Trophoblast cell (in vitro differentiated cells and primary cell): ENCODE data around the gene CHRND.

ENCODE experiments used
- DNase-seq, 2 donors: peaks; one replicate each; pipeline ENCODE4 v3.0.0-alpha.2; 2016
- H2AFZ ChIP-seq: 2 replicates; pipeline ENCODE4 v1.6.1; 2013; ENCODE audit warnings: low read length, moderate library complexity, mild to moderate bottlenecking; ENCODE audit not compliant: insufficient read depth, poor library complexity
- H2AK5ac ChIP-seq: 2 replicates; pipeline ENCODE4 v1.6.1; 2013; ENCODE audit warnings: mild to moderate bottlenecking, low read length
- H2BK120ac ChIP-seq: 2 replicates; pipeline ENCODE4 v1.6.1; 2013; ENCODE audit warnings: low read length, mild to moderate bottlenecking, moderate library complexity; ENCODE audit not compliant: insufficient read depth, poor library complexity
- H2BK12ac ChIP-seq: 2 replicates; pipeline ENCODE4 v1.6.1; 2013; ENCODE audit warnings: mild to moderate bottlenecking, low read length, moderate library complexity
- H2BK5ac ChIP-seq: 2 replicates; pipeline ENCODE4 v1.6.1; 2013; ENCODE audit warnings: low read length, low read depth, moderate library complexity, mild to moderate bottlenecking; ENCODE audit not compliant: poor library complexity
- H3K14ac ChIP-seq: 2 replicates; pipeline ENCODE4 v1.6.1; 2013; ENCODE audit warnings: mild to moderate bottlenecking, low read length
- H3K18ac ChIP-seq: 2 replicates; pipeline ENCODE4 v1.6.1; 2013; ENCODE audit warnings: mild to moderate bottlenecking, low read length
- H3K23ac ChIP-seq: 2 replicates; pipeline ENCODE4 v1.6.1; 2013; ENCODE audit warnings: low read length
- H3K27ac ChIP-seq: 2 replicates; pipeline ENCODE4 v1.5.1; 2013; ENCODE audit warnings: low read depth, mild to moderate bottlenecking, inconsistent platforms, low read length, moderate library complexity
- H3K27me3 ChIP-seq: 2 replicates; pipeline ENCODE4 v1.6.1; 2013; ENCODE audit warnings: inconsistent platforms, mild to moderate bottlenecking, low read length, moderate library complexity; ENCODE audit not compliant: insufficient read depth
- H3K36me3 ChIP-seq, 2 experiments: 1 replicate in 1 of 2; 2 replicates in 1 of 2; pipeline ENCODE4 v1.6.1; 2013; ENCODE audit warnings: low read length in 2 of 2, mild to moderate bottlenecking in 2 of 2, moderate library complexity in 1 of 2; ENCODE audit not compliant: insufficient read depth in 2 of 2, control insufficient read depth in 1 of 2
- H3K4ac ChIP-seq: 2 replicates; pipeline ENCODE4 v1.6.1; 2013; ENCODE audit warnings: low read depth, mild to moderate bottlenecking, low read length, moderate library complexity
- H3K4me1 ChIP-seq, 2 experiments: 1 replicate in 1 of 2; 2 replicates in 1 of 2; pipeline ENCODE4 v1.6.1; 2013; ENCODE audit warnings: low read length in 2 of 2, mild to moderate bottlenecking in 2 of 2, moderate library complexity in 1 of 2; ENCODE audit not compliant: insufficient read depth in 2 of 2, control insufficient read depth in 1 of 2
- H3K4me2 ChIP-seq: 2 replicates; pipeline ENCODE4 v1.6.1; 2013; ENCODE audit warnings: inconsistent platforms, mild to moderate bottlenecking, low read length, moderate library complexity
- H3K4me3 ChIP-seq: 2 replicates; pipeline ENCODE4 v1.5.1; 2013; ENCODE audit warnings: mild to moderate bottlenecking, low read depth, low read length, inconsistent platforms
- H3K79me1 ChIP-seq: one replicate; pipeline ENCODE4 v1.6.1; 2013; ENCODE audit warnings: low read length
- H3K79me2 ChIP-seq: 2 replicates; pipeline ENCODE4 v1.6.1; 2013; ENCODE audit warnings: low read length, mild to moderate bottlenecking; ENCODE audit not compliant: control insufficient read depth, insufficient read depth, poor library complexity
- H3K9ac ChIP-seq: 2 replicates; pipeline ENCODE4 v1.6.1; 2013; ENCODE audit warnings: mild to moderate bottlenecking, low read length
- H3K9me3 ChIP-seq: 2 replicates; pipeline ENCODE4 v1.6.1; 2013; ENCODE audit warnings: low read depth, mild to moderate bottlenecking, control low read depth, inconsistent platforms, low read length; ENCODE audit not compliant: insufficient read depth
- H4K12ac ChIP-seq: 2 replicates; pipeline ENCODE4 v1.6.1; 2013; ENCODE audit warnings: low read depth, mild to moderate bottlenecking, low read length, moderate library complexity
- H4K8ac ChIP-seq: 2 replicates; pipeline ENCODE4 v1.6.1; 2013; ENCODE audit warnings: low read depth, mild to moderate bottlenecking, low read length, moderate library complexity
- H4K91ac ChIP-seq: one replicate; pipeline ENCODE4 v1.6.1; 2013; ENCODE audit warnings: low read depth, mild to moderate bottlenecking, low read length, moderate library complexity
- WGBS: extraction: QIAGEN DNeasy Blood & Tissue Kit; methylation state at CpG from one replicate; pipeline ENCODE4 v1.1.7; 2013; ENCODE audit warnings: missing lambda C conversion rate; ENCODE audit not compliant: insufficient read length, insufficient coverage; ENCODE audit errors: extremely low coverage; 5-methylcytosine and 5-hydroxymethylcytosine counted together

CHRND gene

GRCh38 chr2:232502911-232503808, 22.8 kb upstream of the CHRND start:
- no peak overlapping the region for H4K12ac ChIP-seq
- peaks cover 10% of the 10 kb centered on the region for H3K9me3 ChIP-seq
- no peak overlapping the region for H3K9ac ChIP-seq
- no peaks in the 10 kb centered on the region for H3K36me3 ChIP-seq
- no peak overlapping the region for H3K18ac ChIP-seq
- no peak overlapping the region for H3K14ac ChIP-seq
- H3K27me3 ChIP-seq, result peaks cover 31% of the 10 kb centered on the region
- H2AFZ ChIP-seq, result no peak overlapping the region
- no peak overlapping the region for H2BK12ac ChIP-seq
- H4K8ac ChIP-seq, result no peak overlapping the region
- no peak overlapping the region for H2BK120ac ChIP-seq
- peak; percentile 45 to 65 for DNase-seq
- no peak overlapping the region for H3K23ac ChIP-seq
- H3K79me2 ChIP-seq, result no peaks in the 10 kb centered on the region
- no peaks in the 10 kb centered on the region for H3K79me1 ChIP-seq
- H3K27ac ChIP-seq, result no peak overlapping the region
- peak overlapping the region; percentile 57 for H3K4me2 ChIP-seq
- WGBS, result no CpG with 5 or more reads among the region's 75 CpGs
- no peak overlapping the region for H3K4ac ChIP-seq
- H4K91ac ChIP-seq, result no peak overlapping the region
- no peak overlapping the region for H2BK5ac ChIP-seq
- peaks cover 0 to 8% of the 10 kb centered on the region in 2 experiments for H3K4me1 ChIP-seq
- H2AK5ac ChIP-seq, result no peak overlapping the region
- H3K4me3 ChIP-seq, result no peak overlapping the region

- Histone ChIP-seq H2BK120ac (no peak overlapping the region), H3K27ac (no peak overlapping the region), H3K4ac (no peak overlapping the region), H3K18ac (no peak overlapping the region), H3K23ac (no peak overlapping the region), H3K36me3 (no peaks in the 10 kb centered on the region), H3K4me2 (peak overlapping the region; percentile 57), H2AK5ac (no peak overlapping the region), H3K14ac (no peak overlapping the region), H3K9me3 (peaks cover 12% of the 10 kb centered on the region), H2BK5ac (no peak overlapping the region), H3K27me3 (peaks cover 31% of the 10 kb centered on the region), H4K8ac (no peak overlapping the region), H3K4me1 (peaks cover 0 to 8% of the 10 kb centered on the region in 2 experiments), H3K9ac (no peak overlapping the region), H3K79me2 (no peaks in the 10 kb centered on the region), H4K12ac (no peak overlapping the region), H3K4me3 (no peak overlapping the region), H2BK12ac (no peak overlapping the region), H4K91ac (no peak overlapping the region), H3K79me1 (no peaks in the 10 kb centered on the region), H2AFZ (no peak overlapping the region)
- WGBS, result no CpG with 5 or more reads among the region's 16 CpGs
- DNase-seq, result no peak
These were observed 22.1 kb upstream of the CHRND start for GRCh38 chr2:232503809-232504323.

GRCh38 chr2:232504438-232504837, 21.5 kb upstream of the CHRND start:
- H3K4ac ChIP-seq, result no peak overlapping the region
- H3K9ac ChIP-seq, result no peak overlapping the region
- WGBS, result no CpG with 5 or more reads among the region's 2 CpGs
- H2BK12ac ChIP-seq, result no peak overlapping the region
- no peak overlapping the region for H3K23ac ChIP-seq
- no peak overlapping the region for H3K27ac ChIP-seq
- no peaks in the 10 kb centered on the region for H3K36me3 ChIP-seq
- peaks cover 7% of the 10 kb centered on the region for H3K9me3 ChIP-seq
- no peak overlapping the region for H2AFZ ChIP-seq
- no peak overlapping the region for H4K12ac ChIP-seq
- H3K4me2 ChIP-seq, result no peak overlapping the region
- no peak overlapping the region for H3K18ac ChIP-seq
- no peak overlapping the region for H2AK5ac ChIP-seq
- no peak overlapping the region for H2BK120ac ChIP-seq
- H3K4me1 ChIP-seq, result peaks cover 0 to 8% of the 10 kb centered on the region in 2 experiments
- no peak overlapping the region for H2BK5ac ChIP-seq
- H4K91ac ChIP-seq, result no peak overlapping the region
- no peak for DNase-seq
- H3K79me2 ChIP-seq, result no peaks in the 10 kb centered on the region
- no peak overlapping the region for H4K8ac ChIP-seq
- no peaks in the 10 kb centered on the region for H3K79me1 ChIP-seq
- H3K14ac ChIP-seq, result no peak overlapping the region
- H3K27me3 ChIP-seq, result peaks cover 31% of the 10 kb centered on the region
- no peak overlapping the region for H3K4me3 ChIP-seq

GRCh38 chr2:232505856-232506255, 20.1 kb upstream of the CHRND start:
- Histone ChIP-seq H3K4me3 (no peak overlapping the region), H3K27ac (no peak overlapping the region), H2BK120ac (no peak overlapping the region), H4K12ac (no peak overlapping the region), H3K4me2 (no peak overlapping the region), H3K27me3 (peaks cover 31% of the 10 kb centered on the region), H3K9ac (no peak overlapping the region), H3K36me3 (no peaks in the 10 kb centered on the region), H3K4me1 (peaks cover 0 to 8% of the 10 kb centered on the region in 2 experiments), H3K4ac (no peak overlapping the region), H4K91ac (no peak overlapping the region), H3K23ac (no peak overlapping the region), H3K14ac (no peak overlapping the region), H3K79me1 (no peaks in the 10 kb centered on the region), H2AFZ (no peak overlapping the region), H4K8ac (no peak overlapping the region), H3K18ac (no peak overlapping the region), H3K9me3 (peaks cover 7% of the 10 kb centered on the region), H2AK5ac (no peak overlapping the region), H3K79me2 (no peaks in the 10 kb centered on the region), H2BK5ac (no peak overlapping the region), H2BK12ac (no peak overlapping the region)
- DNase-seq, result no peak
- WGBS, result no CpG with 5 or more reads among the region's 10 CpGs
